GM18873 (cell line): ENCODE data around the gene OVOL2.
A peak's percentile ranks its signal among the peaks of the same experiment; 100 is the strongest.

Experiments
- ATAC-seq: cut with Tn5 transposase; IDR thresholded peaks from one replicate; pipeline ENCODE4 v1.9.1; 2021; ENCODE audit warnings: mild to moderate bottlenecking, moderate library complexity, moderate number of reproducible peaks; ENCODE audit not compliant: unreplicated experiment, low FRiP score

OVOL2 gene

GRCh38 chr20:18018100-18018499 lies 39.6 kb downstream of the OVOL2 start:
- ATAC-seq, result no peak

- no peak for ATAC-seq
Measured at GRCh38 chr20:18016772-18017171, 40.9 kb downstream of the OVOL2 start.

GRCh38 chr20:18014411-18014810 lies 43.3 kb downstream of the OVOL2 start:
- no peak for ATAC-seq

- no peak for ATAC-seq
Measured at GRCh38 chr20:18012901-18013300, 44.8 kb downstream of the OVOL2 start.

- no peak for ATAC-seq
Measured at GRCh38 chr20:18011951-18012645, 45.6 kb downstream of the OVOL2 start.

- no peak for ATAC-seq
Measured at GRCh38 chr20:18011482-18011881, 46.2 kb downstream of the OVOL2 start.

GRCh38 chr20:18009116-18009515 lies 48.6 kb downstream of the OVOL2 start:
- no peak for ATAC-seq

- ATAC-seq, result no peak
Measured at GRCh38 chr20:18007534-18008292, 50.0 kb downstream of the OVOL2 start.

- ATAC-seq, result no peak
Measured at GRCh38 chr20:18006684-18007083, 51.0 kb downstream of the OVOL2 start.

GRCh38 chr20:18005990-18006364 lies 51.7 kb downstream of the OVOL2 start:
- no peak for ATAC-seq

GRCh38 chr20:18005170-18005989 lies 52.3 kb downstream of the OVOL2 start:
- ATAC-seq, result peak; percentile 92

- ATAC-seq, result no peak
Measured at GRCh38 chr20:18004384-18005031, 53.2 kb downstream of the OVOL2 start.

- ATAC-seq, result no peak
Measured at GRCh38 chr20:18003897-18004296, 53.8 kb downstream of the OVOL2 start.

- no peak for ATAC-seq
Measured at GRCh38 chr20:18001131-18001921, 56.4 kb downstream of the OVOL2 start.

- ATAC-seq, result no peak
Measured at GRCh38 chr20:17999566-17999965, 58.1 kb downstream of the OVOL2 start.

- no peak for ATAC-seq
Measured at GRCh38 chr20:17998446-17998845, 59.3 kb downstream of the OVOL2 start.

- no peak for ATAC-seq
Measured at GRCh38 chr20:17995967-17996819, 61.5 kb downstream of the OVOL2 start.

GRCh38 chr20:17993546-17993945 lies 64.2 kb downstream of the OVOL2 start:
- ATAC-seq, result no peak
